ENCODE measurements around the gene PKNOX2.

The PKNOX2 gene

DNA sequence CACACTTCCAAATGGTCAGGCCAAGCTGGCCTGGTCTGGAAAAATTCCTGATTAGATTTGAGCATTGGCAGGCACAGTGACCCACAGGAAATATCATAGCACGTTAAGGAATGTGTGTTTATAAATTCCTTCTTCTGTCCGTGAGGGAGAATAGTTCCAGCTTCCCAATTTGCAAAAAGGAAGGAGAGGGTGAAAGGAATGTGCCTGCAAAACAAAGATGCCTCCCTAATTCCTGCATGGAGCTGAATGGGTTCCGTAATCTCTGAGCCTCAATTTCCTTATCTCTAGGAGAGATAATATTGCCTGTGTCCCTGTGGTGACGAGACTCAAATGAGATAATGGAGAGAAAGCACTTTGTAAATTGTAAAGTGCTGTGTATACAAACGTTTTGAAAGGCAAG lies 226.4 kb downstream of the PKNOX2 start:
- TF ChIP-seq, protein P1, sequence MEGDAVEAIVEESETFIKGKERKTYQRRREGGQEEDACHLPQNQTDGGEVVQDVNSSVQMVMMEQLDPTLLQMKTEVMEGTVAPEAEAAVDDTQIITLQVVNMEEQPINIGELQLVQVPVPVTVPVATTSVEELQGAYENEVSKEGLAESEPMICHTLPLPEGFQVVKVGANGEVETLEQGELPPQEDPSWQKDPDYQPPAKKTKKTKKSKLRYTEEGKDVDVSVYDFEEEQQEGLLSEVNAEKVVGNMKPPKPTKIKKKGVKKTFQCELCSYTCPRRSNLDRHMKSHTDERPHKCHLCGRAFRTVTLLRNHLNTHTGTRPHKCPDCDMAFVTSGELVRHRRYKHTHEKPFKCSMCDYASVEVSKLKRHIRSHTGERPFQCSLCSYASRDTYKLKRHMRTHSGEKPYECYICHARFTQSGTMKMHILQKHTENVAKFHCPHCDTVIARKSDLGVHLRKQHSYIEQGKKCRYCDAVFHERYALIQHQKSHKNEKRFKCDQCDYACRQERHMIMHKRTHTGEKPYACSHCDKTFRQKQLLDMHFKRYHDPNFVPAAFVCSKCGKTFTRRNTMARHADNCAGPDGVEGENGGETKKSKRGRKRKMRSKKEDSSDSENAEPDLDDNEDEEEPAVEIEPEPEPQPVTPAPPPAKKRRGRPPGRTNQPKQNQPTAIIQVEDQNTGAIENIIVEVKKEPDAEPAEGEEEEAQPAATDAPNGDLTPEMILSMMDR (IDR thresholded peaks at IDR 0.05; ENCODE audit: low read length, missing control alignments), result no peak
- peak; percentile 81 for DNase-seq (ENCODE audit: low read depth)
- H3K4me3 ChIP-seq (replicated peaks; ENCODE audit: low read depth, low read length), result no peak overlapping the region

DNA sequence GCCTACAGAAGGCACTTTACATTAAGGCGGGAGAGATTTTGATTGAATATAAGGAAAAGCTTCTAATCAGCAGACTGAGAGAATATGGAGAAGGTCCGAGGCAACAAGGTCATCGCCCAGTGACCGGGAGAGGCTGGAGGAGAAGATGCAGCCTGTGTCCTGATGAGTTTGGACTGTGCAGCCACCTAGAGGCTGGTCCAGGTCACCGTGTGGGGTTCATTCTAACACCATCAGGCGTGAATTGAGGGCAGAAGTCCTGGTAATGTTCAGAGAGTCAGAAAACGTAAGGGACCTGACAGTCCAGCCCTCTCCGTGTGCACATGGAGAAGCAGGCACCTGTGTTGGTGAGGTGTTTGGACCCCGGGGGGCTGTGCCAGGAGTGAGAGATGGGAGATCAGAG lies 228.8 kb downstream of the PKNOX2 start:
- no peak for DNase-seq (ENCODE audit: low read depth)
- H3K4me3 ChIP-seq (replicated peaks; ENCODE audit: low read depth, low read length), result no peak overlapping the region
- TF ChIP-seq, protein P1 (IDR thresholded peaks at IDR 0.05; ENCODE audit: low read length, missing control alignments), result no peak

DNA sequence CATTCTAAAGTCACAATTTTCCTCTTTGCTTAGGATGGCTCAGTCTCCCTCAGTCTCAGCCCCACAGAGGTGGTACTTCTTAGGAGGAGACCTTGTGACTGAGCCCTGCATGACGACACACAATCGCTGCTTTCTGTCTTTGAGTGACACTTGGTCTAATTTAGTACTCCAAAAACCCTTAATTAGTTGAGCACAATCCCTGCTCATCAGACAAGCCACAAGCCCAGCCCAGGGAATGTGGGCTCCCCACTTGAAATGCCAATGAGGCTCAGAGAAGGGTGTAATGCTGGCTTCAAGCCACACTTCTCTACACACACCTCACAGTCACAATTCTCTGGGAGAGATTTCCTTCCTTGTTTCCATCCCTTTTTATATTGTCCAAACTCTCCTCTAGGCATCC lies 229.7 kb downstream of the PKNOX2 start:
- DNase-seq (ENCODE audit: low read depth), result no peak
- H3K4me3 ChIP-seq (replicated peaks; ENCODE audit: low read depth, low read length), result no peak overlapping the region
- TF ChIP-seq, protein P1 (IDR thresholded peaks at IDR 0.05; ENCODE audit: low read length, missing control alignments), result no peak

DNA sequence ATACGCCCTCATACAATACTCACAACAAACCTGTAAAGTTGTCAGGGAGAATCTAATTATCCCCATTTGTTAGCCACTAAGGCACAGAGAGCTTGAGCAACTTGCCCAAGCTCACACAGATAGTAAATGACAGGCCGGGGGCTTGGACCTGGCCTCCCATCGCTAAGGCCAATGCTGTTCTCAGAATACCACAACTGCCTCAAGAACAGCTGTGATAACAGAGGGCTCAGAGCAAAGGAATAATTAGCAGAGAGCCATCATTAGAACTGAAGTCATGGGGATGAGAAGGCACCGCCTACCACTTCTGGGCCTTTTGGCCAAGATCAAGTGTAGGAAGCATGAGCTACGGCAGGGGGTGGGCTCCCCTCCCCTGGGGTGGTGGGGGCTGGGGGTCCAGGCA lies 232.9 kb downstream of the PKNOX2 start:
- TF ChIP-seq, protein P1 (IDR thresholded peaks at IDR 0.05; ENCODE audit: low read length, missing control alignments), result no peak
- DNase-seq (ENCODE audit: low read depth), result no peak
- no peak overlapping the region for H3K4me3 ChIP-seq (replicated peaks; ENCODE audit: low read depth, low read length)

DNA sequence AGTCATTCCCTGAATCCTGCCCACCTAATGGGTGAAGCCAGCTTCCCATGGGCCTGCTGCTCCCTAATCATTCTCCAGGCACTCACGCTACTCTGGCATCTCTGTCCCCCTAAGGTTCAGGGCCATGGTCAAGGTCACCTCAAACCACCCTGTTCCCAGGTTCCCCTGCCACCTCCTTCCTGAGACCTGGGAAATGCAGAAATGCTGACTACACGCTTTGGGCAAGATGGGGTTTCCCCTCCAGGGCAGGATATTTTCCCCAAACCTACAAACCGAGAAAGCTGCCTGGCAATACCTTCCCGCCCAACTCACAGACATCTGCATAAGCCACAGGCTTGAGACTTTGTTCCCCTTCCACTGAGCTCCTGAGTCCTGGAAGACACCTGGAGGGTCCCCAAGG lies 233.9 kb downstream of the PKNOX2 start:
- no peak overlapping the region for H3K4me3 ChIP-seq (replicated peaks; ENCODE audit: low read depth, low read length)
- TF ChIP-seq, protein P1 (IDR thresholded peaks at IDR 0.05; ENCODE audit: low read length, missing control alignments), result no peak
- DNase-seq (ENCODE audit: low read depth), result no peak

DNA sequence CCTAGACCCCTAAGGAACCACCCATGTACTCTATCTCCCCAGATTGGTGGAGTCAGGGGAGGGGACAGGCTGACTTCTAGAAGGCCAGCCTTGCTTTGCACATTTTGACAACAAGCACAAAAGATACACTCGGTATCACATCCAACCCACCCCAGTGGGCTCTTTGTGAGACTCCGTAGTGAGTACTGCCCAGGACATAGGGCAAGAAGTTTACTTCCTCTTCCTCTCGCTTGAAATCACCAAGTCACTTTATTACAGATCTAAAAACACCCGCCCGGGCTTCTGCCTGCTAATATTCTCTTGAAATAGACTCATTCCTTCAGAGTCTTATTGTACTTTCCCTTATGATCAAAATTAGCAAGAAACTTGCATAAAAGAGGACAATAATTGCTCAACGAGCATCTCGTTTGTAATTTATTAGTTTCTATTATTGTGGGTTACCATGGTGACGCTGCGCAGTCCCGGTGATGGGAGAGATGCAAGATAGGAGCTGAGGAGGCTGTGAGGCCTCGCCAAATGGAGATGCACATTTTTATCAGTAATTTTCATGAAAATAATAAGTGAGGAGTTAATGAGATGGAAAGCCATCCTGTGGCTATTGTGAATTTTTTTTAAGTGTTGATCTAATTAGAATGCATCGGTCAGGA lies 234.6 kb downstream of the PKNOX2 start:
- no peak for DNase-seq (ENCODE audit: low read depth)
- H3K4me3 ChIP-seq (replicated peaks; ENCODE audit: low read depth, low read length), result no peak overlapping the region
- TF ChIP-seq, protein P1 (IDR thresholded peaks at IDR 0.05; ENCODE audit: low read length, missing control alignments), result no peak

DNA sequence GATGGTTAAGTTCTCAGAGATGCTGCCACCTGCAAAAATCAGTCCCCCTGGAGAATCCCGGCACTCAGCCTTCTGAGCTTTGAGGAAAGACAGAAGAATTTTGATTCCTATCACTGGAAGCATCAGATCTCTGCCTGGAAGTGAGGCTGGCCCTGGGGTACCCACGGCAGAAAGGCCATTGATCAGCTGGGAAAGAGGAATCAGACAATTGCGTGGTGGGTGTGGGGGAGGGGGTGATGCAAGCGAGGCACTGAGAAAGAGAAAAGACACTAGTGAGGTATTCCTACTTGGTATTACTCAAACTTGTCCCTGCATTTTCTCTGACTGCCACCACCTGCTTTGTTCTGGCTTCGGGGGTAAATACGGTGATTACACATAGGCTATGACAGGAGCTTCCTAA lies 235.4 kb downstream of the PKNOX2 start:
- TF ChIP-seq, protein P1 (IDR thresholded peaks at IDR 0.05; ENCODE audit: low read length, missing control alignments), result no peak
- no peak for DNase-seq (ENCODE audit: low read depth)
- no peak overlapping the region for H3K4me3 ChIP-seq (replicated peaks; ENCODE audit: low read depth, low read length)

All from fibroblast of pulmonary artery (primary cell).